GM19463 (cell line): ENCODE results near the gene TDRD6.

Source experiments
- ATAC-seq: cut with Tn5 transposase; IDR thresholded peaks from one replicate; pipeline ENCODE4 v1.9.1; 2021; ENCODE audit warnings: mild to moderate bottlenecking, moderate library complexity; ENCODE audit not compliant: unreplicated experiment

TDRD6 gene

DNA sequence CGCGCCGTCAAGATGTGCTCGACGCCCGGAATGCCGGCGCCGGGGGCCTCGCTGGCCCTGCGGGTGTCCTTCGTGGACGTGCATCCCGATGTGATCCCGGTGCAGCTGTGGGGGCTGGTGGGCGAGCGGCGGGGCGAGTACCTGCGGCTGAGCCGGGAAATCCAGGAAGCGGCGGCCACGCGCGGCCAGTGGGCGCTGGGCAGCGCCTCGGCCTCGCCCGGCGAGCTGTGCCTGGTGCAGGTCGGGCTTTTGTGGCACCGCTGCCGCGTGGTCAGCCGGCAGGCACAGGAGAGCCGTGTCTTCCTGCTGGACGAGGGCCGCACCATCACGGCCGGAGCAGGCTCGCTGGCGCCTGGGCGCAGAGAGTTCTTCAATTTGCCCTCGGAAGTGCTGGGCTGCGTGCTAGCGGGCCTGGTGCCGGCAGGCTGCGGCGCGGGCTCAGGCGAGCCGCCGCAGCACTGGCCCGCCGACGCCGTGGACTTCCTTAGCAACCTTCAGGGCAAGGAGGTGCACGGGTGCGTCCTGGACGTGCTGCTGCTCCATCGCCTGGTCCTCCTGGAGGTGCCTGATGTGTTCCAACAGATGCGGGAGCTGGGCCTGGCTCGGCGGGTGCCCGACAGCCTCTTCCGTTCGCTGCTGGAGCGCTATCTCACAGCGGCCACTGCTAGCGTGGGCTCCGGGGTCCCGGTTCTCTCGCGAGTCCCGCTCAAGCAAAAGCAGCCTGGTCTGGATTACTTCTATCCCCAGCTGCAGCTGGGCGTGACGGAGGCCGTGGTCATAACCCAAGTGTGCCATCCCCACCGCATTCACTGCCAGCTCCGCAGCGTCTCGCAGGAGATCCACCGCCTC, 656 bp downstream of the TDRD6 start:
- ATAC-seq = no peak

DNA sequence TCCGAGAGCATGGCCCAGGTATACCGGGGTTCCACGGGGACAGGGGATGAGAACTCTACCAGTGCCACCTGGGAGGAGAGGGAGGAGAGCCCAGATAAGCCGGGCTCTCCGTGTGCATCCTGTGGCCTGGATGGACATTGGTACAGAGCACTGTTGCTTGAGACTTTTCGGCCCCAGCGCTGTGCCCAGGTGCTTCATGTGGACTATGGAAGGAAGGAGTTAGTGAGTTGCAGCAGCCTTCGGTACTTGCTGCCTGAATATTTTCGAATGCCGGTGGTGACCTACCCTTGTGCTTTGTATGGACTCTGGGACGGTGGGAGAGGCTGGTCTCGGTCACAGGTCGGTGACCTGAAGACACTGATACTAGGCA, 1.3 kb downstream of the TDRD6 start:
- ATAC-seq = no peak

DNA sequence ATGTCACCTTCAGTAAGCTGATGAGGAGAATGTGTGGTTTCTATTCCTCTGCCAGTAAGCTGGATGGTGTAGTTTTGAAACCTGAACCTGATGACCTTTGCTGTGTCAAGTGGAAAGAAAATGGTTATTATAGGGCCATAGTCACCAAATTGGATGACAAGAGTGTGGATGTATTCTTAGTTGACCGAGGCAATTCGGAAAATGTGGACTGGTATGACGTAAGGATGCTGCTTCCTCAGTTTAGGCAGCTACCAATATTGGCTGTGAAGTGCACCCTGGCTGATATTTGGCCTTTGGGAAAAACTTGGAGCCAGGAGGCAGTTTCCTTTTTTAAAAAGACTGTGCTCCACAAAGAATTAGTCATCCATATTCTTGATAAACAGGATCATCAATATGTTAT, 2.0 kb downstream of the TDRD6 start:
- no peak for ATAC-seq

DNA sequence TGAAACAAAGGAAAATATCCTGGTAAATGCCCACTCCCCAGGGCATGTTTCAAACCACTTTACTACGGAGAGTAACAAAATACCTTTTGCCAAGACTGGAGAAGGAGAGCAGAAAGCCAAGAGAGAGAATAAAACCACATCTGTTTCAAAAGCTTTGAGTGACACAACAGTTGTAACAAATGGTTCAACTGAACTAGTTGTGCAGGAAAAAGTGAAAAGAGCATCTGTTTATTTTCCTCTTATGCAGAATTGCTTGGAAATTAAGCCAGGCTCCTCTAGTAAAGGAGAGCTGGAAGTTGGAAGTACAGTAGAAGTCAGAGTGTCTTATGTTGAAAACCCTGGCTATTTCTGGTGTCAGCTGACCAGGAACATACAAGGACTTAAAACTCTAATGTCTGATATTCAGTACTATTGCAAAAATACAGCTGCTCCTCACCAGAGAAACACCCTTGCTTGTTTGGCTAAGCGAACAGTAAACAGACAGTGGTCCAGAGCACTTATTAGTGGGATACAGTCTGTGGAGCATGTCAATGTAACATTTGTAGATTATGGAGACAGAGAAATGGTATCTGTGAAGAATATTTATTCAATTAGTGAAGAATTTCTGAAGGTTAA, 2.6 kb downstream of the TDRD6 start:
- no peak for ATAC-seq

DNA sequence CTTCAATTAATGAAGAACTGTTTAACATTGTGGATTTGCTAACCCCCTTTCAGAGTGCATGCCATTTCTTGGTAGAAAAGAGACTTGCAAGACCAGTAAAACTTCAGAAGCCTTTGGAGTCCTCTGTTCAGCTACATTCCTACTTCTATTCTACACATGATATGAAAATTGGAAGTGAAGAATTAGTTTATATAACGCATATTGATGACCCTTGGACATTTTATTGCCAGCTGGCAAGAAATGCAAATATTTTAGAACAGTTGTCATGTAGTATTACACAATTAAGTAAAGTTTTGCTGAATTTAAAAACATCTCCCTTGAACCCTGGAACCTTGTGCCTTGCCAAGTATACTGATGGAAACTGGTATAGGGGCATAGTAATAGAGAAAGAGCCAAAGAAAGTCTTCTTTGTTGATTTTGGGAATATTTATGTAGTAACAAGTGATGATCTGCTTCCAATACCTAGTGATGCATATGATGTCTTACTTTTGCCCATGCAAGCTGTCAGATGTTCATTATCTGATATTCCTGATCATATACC, 3.3 kb downstream of the TDRD6 start:
- no peak for ATAC-seq

DNA sequence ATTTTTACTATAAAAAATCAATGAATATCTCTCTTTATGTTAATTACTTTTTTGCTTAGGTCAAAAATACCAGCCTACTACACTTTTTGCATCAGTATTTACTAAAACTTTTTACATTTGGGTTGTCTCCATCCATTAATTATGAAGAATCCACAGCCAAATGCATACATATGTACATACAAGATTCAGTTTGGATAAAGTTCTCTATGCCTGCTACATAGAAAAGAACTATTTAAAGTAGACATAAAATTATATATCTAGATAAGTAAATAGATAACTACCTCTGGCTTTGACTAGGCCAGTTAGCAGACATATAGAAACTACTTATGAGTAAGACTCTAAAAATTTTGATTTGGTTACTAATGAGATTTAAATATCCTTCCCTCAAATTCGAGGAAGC, 12.3 kb downstream of the TDRD6 start:
- no peak for ATAC-seq

DNA sequence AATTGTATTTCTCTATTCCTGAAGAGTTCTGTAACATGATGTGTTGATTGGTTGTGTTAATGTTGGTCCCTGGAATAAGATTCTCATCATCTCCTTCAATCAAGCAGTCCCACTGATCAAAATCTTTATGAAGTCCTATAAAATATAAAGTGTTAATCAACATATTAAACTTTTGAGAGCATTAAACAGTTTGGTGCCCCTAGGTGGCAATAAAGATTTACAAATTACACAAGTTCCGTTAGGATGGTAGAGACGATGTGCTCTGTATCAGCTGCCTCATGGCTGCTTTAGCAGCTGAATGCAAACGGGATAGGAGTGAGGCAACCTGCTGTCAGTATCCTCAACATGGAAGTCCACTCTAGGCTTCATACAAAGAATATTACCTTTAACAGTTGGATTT, 16.9 kb downstream of the TDRD6 start:
- ATAC-seq = no peak

DNA sequence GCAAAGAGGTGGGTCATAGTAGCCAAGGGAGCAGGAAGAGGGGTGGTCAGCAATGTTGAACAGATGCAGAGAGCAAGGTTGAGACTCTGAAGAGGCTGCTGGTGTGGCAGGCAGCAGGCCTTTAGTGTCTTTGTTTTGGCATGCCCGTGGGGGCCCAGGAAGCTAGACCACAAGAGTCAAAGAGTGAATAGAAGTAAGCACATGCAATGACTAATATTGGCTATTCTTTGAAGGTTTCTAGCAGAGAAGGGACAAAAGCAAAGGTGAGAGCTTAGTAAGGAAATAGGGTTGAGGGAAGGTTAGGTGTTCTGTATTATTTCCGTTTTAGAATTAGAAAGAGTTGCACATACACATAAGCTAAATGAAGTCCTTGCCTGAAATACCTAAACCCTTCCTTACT, 18.8 kb downstream of the TDRD6 start:
- ATAC-seq = no peak

DNA sequence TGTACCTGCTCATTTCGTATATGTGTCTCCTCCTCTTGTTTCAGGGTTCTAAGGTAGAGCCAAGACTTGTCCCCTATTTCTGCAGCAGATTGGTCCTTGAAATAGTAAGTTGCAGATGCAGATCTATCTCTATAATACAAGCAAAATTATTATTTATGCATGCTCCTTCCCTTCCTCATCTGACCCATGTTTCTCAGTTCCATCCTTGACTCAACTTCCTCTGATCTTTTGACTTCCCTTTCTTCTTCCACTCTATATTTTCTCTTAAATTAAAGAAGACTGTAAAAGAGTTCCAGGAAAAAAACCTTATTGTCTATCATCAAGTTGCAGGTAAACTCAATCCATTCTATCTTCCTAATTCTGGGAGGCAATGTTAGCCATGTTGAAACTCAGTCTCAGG, 23.8 kb downstream of the TDRD6 start:
- no peak for ATAC-seq

DNA sequence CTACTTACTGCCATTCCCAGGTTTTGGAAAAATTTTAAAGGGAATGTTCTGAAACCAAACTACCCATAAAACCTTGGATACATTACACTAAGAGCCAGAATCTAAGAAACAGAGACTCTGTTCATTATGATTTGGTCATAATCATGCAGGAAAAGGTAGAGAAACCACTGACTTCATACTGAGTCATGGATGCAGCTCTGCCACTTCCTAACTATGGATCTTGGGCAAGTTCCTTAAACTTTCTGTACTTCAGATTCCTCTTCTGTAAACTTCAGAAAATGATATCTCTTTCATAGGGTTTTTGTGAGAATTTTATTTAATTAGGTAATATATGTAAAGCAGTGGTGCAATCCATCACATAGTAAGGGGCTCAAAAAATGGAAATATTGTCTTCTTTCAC, 27.5 kb downstream of the TDRD6 start:
- ATAC-seq = no peak

DNA sequence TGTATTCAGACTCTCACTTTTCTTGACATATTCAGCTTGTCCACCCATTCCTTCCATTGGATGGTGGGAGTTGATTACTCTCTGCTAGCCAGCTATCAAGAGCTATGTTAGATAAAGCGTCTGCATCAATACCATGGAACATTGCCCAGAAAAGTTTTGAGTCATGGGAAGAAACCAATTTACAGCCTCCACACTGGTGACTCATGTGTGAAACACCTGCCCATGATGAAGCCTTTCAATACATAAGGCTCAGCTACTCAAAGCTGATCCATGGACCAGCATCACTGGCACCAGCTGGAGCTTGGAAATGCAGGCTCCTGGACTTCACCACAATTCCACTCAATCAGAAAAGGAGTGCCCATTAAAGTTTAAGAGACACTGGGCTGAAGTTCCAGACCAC, 31.4 kb downstream of the TDRD6 start:
- ATAC-seq = no peak

DNA sequence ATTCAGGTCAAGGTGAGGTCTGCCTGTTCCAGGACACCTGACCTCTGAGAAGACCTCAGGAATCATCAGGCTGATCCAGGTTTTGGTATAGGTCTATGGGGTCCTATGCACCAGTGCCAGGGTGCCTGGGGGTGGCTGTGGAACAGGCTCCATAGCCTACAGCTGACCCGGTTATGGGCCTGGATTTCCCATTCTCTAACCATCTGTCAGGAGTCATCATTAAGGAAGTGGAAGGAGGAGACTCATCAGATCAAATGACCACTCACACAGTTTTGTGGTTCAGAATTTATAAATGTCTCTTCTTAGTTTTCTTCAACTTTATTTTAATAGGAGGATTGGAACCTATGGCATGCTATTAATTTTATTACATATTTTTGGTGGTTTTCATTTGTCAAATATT, 32.7 kb downstream of the TDRD6 start:
- ATAC-seq = no peak

DNA sequence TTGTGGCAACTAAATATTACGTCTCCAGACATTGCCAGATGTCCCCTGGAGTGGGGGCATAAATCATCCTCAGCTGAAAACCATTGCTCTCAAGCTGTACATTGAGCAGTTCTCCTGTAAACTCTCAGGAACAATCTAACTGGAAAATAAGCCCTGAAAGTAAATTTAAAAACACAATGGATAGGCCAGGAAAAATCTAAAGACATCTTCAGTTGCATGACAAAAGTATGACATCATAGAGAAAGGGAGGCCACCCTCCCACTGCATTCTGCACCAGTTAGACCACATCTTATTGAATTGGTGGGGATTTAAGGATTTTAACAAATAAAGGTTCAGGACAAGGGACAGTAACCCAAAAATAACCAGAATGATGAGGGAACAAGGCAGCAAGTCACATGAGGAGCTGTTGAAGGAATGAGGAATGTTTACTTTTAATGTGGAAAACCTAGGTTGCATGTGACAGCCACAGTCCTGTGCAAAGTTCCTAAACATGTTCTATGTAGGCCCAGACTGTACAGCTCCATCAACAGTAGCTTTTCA, 42.2 kb downstream of the TDRD6 start:
- no peak for ATAC-seq

DNA sequence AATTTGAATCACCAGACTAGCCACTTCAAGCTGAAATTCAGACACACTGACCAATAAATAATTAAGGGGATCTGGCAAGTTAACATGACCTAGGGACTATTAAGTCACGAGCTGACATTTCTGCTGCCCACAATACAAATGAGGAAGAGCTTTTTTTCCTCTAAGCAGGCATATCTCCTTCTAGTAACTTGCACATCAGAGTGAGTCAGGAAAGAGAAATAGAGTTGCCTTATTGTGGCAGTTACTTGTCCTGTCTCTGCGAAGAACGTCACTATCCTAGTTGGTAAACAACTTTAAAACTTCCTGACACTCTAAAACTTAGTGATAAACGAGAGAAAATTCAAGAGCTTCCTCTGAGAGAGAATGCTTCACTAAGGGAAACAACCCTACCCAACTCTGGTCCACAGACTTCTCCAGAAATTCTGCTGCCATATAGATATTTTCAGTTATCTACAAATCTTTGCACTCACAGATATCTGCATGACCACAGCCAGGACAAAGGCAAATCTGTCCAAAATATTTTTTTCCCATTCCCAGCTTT, 43.3 kb downstream of the TDRD6 start:
- no peak for ATAC-seq

DNA sequence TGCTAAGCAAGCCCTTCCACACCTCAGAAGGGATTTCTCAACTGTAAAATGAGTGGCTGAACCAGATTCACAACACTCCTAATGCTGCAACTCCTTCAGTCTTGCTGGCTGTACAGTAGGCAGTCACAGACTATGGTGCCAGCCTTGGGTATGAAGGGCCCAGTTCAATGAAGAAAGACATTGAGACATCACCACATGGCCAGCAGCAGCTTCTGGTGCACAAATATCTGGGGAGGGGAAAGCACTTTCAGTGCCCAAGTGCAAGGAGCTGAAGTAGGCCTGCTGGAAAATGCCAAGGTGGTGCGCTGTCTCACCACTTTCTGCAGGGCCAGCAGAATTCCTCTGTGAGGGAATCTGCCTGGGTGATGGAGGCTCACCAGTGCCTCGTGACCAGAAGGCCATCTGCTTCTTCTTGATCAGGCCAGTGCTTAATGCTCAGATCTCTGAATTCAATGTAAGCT, 45.7 kb downstream of the TDRD6 start:
- no peak for ATAC-seq

DNA sequence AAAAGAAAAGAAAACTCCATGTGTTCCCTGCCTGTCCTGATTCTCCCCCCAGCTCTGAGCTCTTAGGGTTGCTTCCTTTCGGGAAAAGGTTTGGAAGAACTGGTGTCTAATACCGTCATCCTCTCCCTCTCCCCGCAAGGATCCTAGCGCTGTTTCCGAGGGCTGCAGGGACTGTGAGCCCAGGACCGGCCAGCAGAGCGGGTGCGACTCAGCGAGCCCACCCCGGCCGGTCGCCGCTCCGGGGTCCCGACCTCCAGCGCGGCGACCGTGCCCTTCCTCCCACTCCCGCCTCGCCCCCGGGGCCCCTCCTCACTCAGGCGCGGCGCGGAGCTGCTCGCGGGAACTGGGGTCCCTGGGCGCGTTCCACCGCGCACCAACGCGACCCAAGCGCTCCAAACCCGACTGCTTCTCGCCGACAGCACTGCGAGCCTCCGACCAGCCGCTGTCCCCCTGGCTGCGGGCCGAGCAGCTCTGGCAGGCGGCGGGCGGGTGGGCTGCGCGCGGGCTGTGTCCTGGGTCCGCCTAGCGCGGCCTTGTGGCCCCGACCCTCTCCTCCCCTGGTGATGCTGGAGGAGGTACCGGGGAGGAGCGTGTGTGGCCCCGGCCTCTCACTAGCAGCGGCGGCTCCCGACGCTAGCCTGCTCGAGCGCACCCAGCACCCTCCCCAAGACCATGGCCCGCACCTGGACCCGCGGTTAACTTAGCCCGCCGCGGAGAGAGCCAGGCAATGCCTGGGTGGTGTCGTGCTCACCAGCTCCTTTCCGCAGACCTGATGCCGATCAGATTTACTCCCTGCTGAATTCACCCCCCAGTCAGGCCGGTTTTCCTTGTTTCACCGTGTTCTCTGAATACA, 47.4 kb downstream of the TDRD6 start, which contains the start of gene PLA2G7:
TSS of gene PLA2G7 (minus strand) at position 509 of the 853 bp plus-strand sequence. CDS start 12,484 bp downstream, outside the sequence.
- ATAC-seq = no peak

DNA sequence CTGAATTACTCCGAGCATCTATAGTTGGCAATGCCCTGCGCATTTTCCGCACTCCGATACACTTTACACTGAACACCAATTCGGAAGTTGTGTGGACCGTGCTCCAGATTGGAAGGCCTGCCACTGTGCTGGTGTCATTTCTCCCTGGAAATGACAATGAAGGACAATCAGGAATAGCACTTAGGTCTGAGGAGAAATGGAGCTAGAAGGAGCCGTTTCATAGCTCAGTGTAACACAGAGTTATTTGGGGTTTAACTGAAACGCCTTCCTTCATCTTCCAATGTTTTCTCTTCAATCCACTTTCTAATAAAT, 48.0 kb downstream of the TDRD6 start:
- no peak for ATAC-seq

DNA sequence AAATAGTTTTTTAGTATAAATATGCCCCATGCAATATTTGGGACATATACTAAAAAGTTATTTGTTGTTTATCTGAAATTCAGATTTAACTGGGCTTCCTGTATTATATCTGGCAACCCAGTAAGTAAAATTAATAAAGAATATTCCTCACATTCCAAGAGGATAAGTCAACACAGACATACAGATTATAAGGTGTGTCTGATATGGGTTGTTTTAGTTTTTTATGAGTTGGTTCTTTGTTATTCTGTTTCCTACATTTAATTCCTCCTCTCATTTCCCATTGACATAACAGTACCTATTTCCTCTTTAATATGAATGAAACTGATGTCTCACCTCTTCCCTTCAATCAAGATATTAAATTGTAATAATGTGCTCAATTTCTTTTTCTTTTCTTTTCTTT, 49.2 kb downstream of the TDRD6 start:
- no peak for ATAC-seq

DNA sequence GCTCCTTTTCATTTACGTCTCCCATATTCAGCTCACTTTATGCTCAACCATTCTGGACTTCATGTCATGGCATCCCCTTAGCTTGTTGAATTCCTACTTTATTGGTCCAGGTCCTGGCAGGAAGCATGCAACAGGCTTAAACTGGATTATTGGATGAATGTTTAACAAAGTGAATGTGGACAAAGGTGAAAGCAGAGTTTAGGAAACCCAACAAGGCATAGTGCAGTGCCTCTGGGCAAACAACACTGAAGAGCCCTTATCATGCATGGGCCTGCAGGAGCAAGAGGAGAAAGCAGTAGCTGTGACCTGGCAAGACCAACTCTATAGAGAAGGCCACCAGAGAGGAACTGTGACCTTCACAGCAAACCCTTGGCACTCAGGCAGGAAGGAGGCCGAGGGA, 53.8 kb downstream of the TDRD6 start:
- no peak for ATAC-seq

DNA sequence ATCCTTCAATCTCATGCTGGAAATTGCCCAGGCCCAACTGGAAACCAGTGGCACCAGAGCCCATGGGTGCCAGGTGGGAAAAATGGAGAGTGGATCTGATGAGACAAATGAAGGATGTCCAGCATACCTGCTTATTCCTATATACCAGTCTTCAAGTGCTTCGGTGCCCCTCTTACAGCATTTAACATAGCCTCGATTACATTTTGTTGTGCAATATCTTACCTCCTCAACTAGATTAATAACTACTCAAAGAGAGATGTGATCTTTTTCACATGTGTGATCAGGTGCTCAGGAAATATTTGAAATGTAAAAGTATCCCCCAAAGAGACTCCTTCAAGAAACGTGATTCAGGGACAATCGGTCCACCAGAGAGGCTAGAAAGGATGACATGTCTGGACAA, 54.2 kb downstream of the TDRD6 start:
- no peak for ATAC-seq
